ENCODE data around the gene CTSA.
"Not testable (repeated sequence)": the region's sequence is repeated elsewhere in the genome, so short reads cannot be mapped to it uniquely, and the experiment has no call there.

CTSA gene

DNA sequence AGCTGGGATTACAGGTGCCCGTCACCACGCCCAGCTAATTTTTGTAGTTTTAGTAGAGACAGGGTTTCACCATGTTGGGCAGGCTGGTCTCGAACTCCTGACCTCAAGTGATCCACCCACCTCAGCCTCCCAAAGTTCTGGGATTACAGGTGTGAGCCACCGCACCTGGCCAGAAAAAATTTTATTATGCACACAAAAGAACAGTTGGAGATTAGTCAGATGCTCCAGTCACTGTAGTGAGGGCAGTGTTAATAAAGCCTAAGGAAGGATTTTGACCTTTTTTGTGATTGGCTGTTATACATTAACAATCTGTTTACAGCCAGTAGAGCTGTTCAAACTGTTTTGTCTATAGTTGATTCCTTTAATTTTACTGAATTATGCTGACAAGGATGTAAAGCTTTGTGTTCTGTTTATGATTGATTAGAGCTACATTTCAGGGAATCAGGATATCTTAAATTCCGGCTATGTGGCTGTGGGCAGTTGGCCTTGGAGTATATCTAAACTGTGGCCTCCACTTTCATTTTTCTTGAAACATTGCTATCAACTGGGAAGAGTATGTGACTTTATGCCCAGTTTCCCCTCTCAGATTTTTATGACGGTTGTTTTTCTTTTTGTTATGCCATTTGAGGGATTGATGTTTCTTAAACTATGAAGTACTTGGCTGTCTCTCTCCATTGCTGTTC, 23.9 kb upstream of the CTSA start:
- DNase-seq: no peak

DNA sequence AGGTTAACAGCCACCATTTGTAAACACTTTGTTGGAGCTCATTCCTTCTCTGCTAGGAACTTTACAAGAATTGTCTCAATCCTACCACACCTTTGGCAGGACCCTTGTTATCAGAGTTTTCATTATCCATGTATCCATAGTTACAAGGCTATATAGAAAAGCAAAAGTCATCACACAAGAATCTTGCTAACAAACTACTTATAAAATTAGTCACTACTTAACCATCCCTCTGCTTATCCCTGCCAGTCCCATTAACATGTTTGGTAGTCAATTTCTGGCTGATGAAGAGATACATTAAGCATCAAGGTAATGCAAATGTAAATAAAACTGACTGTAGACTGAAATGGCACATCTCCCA, 23.3 kb upstream of the CTSA start:
- DNase-seq: no peak

DNA sequence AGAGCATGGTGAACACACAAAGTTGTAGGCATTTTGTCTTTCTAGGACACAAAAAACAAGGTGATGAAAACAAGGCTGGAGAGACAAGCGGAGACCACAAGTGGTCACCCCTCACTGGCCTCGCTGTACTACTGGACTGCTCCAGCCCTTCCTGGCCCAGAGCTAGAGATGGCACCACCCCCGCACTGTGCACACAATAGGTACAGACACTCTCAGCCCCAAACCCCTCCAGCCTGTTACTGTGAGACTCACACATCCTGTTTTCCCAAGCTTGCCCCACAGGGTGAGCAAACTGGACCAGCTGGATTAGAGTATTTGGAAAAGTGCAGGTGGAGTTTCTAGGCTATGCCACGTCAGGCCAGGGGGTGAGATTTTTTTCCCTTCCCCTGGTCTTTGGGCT, 18.5 kb upstream of the CTSA start:
- no peak for DNase-seq

DNA sequence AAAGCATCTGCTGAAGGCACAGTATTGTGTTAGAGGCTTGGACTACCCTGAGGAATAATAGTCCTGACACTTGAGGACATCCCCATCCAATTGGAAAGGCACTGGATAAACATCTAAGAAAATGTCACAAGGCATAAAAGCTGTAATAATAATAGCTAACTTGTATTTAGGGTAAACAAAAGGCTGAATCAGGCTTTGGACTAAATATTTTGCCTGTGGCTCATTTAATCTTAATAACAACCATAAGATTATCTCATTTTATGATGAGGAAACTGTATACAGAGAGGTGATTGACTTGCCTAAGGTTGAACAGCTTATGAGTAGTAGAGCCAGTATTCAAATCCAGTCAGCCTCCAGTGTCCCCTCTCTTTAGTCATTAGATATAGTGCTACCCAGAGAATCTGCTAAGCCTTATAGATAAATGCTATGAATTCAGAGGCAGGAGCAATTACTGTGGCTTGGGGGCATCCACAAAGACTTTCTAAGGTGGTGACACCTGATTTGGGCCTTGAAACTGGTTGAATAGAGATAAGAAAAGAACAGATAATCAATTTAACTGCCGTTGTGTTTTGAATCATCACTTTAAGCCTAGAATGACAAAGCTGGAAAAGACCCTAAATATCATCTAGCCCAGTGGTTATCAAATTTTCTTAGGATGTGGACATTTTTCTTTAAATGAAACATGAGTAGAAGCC, 17.6 kb upstream of the CTSA start:
- DNase-seq: no peak

DNA sequence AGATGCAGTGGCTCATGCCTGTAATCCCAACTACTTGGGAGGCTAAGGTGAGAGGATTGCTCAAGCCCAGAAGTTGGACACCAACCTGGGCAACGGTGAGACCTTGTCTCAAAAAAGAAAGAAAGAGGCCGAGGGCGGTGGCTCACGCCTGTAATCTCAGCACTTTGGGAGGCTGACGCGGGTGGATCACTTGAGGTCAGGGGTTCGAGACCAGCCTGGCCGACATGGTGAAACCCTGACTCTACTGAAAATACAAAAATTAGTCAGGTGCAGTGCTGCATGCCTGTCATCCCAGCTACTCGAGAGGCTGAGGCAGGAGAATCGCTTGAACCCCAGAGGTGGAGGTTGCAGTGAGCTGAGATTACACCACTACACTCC, 17.0 kb upstream of the CTSA start:
- not testable (repeated sequence) for DNase-seq

DNA sequence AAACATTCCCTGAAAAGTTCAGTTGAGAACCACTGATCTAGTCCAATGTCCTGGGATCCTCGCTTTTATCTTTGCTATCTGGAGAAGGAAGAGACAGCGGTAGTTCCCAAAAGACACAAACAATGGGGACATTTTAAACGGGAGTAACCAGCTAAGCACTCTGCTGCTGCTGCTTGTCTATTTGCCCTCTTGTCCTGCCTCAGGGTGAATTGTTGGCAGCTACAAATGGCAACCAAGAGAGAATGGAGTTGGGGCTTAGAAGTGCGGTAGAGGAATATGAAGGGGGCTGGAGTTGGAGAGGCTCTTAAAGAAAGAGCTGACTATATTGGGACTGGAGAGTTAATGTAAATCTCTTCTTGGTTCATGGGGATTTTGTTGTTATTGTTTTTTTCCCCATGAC, 16.6 kb upstream of the CTSA start:
- DNase-seq: no peak

DNA sequence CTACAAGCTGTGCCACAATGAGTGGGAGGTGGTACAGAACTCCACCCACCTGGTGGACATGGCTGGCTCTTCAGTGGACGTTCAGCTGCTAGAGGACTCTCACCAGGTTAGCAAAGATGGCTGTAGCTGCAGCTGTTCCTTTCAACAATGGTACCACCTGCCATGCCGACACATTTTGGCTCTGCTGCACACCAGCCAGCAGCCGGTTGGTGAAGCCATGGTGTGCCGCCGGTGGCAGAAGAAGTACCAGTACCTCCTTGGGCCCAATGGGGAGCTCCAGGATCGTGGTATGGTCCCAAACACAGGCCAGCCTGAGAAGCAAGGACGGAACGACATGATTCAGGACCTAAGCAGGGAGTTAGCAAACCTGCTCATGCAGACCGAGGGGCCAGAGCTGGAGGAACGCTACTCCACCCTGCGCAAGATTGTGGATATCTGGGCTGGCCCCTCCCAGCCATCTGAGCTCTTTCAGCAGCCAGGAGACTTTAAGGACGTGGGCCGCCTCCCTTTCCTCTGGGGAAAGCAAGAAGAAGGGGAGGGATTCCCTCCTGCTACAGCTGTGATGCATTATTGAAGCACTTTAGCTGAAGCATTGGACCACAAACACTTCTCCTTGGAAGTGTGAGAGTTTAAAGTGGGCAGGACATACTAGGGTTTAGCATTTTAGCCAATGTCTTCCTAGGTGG, 12.9 kb upstream of the CTSA start:
- DNase-seq: no peak

DNA sequence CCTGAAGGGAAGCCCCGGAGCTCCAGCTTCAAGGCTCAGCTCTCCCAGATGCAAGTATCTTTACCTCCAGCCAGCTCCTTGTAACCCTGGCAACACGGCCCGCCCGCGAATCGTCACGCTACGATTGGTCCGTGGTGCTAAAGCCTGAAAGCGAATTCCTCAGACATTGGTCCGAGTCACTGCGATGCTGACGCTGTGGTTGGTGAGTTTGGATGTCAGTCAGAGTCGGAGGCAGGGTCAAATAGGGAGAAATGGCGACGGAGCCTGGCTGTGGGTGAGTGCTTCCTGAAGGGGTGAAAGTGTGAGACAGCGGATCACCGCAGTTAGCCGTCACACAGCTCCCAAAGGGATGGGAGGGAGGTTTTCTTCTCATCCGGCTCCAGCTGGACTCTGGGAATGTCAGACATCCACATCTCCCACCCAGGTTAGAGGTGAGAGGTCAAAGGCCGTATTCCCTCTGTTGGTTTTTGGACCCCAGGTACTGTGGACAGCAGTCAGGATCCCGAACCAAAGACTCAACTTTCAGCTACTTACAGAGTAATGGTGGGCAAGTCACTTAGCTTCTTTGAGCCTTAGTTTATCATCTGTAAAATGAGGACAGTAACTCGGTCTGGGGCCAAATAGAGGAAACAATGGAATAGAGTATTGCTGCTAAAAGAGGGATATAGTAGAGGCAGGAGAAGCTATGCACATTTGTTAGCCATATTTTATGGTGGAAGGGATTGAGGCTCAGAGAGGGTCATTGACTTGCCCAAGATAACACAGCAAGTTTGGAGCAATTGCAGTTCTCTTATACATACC, 9.9 kb upstream of the CTSA start, which contains the start of gene ZSWIM1:
TSS of gene ZSWIM1 (plus strand) at position 240 of the 801 bp plus-strand sequence. CDS start 1,366 bp downstream, outside the sequence.
- peak; percentile 99 for DNase-seq

DNA sequence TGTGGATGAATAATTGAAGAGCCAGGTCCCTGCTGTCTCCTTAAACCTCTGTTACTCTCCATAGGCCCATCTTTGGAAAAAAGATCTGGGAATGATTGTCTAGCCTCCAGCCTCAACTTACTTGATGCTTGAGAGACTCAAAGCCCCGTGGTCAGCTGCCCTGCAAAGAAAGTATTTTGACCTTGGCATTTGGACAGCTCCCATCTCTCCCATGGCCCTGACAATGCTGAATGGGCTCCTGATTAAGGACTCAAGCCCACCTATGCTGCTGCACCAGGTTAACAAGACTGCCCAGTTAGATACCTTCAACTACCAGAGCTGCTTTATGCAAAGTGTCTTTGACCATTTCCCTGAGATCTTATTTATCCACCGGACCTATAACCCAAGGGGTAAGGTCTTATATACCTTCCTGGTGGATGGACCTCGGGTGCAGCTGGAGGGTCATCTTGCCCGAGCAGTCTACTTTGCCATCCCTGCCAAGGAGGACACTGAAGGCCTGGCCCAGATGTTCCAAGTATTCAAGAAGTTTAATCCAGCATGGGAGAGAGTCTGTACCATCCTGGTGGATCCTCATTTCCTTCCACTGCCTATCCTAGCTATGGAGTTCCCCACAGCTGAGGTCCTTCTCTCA, 8.6 kb upstream of the CTSA start:
- DNase-seq: no peak

DNA sequence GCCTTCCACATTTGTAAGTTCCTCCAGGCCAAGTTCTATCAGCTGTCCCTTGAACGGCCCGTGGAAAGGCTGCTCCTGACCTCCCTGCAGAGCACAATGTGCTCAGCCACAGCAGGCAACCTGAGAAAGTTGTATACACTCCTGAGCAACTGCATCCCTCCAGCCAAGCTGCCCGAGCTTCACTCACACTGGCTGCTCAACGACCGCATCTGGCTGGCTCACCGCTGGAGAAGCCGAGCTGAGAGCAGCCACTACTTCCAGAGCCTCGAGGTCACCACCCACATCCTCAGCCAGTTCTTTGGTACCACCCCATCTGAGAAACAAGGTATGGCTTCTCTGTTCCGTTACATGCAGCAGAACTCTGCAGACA, 8.1 kb upstream of the CTSA start:
- no peak for DNase-seq

DNA sequence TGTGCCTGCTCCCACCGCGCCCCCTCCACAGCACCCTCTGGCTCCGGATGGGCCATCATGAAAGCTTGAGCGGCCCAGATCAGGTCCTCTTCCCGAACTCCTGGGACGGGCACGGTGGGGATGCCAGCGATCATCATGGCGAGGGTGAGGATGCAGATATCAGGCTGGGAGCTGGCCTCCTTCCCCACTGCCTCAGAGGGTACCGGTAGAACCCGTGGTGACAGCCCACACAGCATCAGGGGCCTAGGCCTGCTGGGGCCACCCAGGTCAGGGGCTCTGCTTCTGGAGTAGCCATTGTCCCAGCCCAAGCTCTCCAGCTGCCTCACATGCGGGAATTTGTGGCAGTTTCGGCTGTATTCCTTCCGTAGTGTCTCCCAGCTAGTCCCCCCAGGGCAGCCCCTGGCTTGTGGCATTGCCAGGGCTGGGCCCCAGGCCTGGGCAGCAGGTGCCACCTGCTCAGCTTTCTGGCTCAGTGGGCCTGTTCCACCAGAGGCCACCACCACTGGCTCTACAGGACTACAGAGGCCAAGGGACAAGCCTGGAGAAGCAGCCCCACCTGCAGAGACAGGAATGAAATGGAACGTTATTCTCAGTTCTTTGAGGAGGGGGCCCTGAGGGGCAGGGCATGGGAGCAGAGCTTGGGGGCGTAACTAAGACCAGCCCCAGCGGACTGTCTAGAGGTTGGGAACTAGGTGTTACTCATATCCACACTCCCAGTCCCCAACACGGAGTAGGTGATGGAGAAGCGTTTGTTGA, 4.4 kb upstream of the CTSA start:
- DNase-seq: no peak

DNA sequence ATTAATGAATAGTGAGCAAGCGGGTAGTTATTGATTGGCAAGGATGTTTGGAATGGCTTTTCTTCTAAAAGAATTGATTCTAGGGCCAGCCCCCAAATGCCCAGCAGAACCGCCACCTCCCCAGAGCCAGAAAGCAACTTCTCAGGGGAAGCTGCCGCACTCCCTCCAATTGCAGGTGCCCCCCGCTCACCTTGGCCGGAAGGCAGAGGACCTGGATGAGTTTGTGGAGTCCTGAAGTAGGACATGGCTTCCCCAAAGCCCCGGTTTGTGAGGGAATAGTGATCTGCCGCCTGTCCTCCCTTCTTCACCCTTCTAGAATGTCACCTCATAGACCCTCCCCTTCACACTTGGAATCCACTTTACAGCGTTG, 3.8 kb upstream of the CTSA start, which contains the start of gene SPATA25:
TSS of gene SPATA25 (minus strand) at position 277 of the 370 bp plus-strand sequence. CDS start at position 245, 32 bp downstream.
- DNase-seq: no peak

DNA sequence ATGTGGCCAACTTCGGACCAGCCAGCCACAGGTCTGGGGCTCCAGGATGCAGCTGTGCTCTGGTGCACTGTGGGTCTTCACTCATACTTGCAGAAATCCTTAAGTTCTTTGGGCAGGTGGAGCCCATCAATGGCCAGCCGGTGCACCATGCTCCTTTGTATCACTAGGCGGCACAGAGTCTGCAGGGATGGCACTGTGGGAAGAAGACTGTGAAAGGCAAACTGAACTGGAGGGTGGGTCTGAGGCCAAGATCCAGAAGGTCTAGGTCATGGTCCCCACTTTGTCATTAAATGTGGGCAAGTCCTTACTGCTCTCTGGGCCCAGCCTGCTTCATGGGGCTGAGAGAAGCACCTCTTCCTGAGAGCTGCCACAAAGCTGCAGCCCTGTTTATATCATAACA, 2.5 kb upstream of the CTSA start:
- no peak for DNase-seq

DNA sequence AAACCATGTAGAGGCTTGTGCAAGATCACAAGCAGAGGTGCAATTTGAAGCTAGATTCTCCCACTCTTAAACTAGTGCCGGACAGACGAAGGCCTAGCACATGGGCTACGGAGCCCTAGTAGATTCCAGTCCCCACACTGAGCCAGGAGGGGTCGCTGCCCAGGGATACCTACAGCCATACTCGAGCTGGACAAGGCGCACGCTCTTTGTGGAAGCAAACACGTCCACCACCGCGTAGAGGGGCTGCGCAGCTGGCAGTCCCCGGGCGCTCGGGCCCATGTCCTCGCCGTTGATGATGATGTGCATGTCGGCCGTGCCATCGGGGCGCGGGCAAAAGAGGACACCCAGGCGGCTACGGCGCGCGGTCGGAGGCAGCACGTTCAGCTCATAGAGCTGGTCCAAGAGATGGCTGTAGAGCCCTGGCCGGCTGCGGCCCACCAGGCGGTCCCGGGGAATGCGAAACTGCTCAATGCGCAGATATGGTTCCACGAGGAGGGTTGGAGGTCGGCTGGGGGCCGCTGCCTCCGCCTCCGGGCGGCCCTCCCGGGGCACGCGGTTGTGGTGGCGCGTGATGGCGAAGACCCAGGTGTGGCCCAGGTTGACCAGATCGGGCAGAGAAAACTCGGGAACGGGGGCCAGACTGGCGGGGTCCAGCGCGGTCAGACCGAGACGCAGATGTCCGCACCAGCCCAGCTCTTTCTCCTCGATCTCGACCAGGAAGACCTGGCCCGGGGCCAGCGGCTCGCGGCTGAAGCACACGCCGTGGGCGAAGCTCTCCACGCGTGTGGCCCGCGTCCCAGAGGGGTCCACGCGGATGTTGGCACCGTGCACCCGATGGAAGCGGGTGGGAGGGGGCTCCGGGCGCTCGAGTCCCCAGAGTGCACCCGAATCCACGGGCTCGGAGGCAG, 804 bp upstream of the CTSA start:
- DNase-seq: peak; percentile 47

DNA sequence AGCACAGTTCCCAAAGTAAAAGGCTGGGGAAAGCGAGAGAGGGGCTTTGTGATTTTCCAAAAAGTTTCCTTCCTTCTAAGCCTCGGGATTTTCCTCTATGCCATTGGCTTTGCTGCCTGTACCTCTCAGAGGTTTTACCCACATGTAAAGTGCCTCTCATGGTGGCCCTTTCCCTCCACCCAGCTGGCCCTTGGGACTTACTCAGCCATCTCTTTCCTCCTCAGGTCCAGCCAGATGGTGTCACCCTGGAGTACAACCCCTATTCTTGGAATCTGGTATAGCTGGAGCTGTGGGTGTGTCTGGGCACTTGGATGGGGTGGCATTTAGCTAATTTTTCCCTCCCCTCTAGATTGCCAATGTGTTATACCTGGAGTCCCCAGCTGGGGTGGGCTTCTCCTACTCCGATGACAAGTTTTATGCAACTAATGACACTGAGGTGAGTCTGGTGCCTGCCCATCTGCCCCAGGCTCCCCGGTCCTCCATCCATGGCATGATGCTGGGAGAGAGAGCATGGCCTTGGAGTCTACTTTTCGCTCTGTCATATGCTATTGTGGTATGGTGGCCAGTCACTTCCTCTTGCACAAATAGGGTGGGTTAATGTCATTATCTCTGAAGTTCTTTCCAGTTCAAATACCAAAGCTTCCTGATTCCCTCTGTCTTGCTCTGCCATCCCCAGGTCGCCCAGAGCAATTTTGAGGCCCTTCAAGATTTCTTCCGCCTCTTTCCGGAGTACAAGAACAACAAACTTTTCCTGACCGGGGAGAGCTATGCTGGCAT, 1.1 kb downstream of the CTSA start:
- DNase-seq: no peak

DNA sequence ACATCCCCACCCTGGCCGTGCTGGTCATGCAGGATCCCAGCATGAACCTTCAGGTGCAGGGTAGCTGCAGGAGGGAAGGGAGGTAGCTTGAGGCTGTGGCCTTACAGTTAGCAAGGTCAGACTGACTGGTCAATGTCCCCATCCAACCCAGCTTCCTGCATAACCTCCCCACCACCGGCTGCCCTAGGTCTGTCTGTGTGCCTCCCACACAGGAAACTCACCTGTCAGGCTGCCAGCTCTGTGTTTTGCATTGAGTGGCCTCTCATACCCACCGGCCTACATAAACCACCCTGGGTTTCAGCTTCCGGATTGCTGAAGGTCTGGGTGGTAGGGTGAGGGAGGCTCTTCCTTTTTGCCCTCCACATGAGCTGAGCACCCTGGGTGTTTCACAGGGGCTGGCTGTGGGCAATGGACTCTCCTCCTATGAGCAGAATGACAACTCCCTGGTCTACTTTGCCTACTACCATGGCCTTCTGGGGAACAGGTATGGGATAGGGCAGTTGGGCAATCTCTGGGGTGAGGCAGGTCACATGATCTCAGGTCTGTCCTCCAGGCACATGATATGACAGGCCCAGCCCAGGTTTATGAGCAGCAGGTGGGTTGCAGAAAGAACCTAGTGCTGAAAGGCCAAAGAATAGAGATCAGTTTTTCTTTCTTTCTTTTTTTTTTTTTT, 1.8 kb downstream of the CTSA start:
- peak; percentile 45 for DNase-seq

DNA sequence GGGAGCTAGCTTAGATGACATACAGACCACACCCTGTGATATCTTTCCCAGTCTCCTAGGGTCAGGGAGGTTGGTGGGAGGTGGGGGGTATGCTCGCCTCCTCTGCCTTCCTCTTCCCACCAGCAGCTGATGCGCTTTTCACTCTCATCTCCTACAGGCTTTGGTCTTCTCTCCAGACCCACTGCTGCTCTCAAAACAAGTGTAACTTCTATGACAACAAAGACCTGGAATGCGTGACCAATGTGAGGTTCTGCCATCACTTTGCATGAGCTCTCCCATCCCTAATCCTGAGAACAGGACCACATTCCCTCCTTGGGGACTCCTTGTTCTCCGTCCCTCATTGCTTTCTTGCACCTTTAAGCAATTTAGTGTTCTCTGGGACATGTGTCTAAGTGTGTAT, 2.7 kb downstream of the CTSA start:
- DNase-seq: no peak

DNA sequence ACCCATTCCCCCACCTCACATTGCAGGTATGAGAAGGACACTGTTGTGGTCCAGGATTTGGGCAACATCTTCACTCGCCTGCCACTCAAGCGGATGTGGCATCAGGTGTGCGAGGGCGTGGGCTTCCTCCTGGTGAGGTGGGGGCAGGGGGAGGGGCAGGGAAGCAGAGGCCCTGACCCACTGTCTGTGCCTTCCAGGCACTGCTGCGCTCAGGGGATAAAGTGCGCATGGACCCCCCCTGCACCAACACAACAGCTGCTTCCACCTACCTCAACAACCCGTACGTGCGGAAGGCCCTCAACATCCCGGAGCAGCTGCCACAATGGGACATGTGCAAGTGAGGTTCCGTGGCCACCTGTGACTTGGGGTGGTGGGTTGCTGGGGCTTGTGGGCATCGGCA, 3.7 kb downstream of the CTSA start:
- no peak for DNase-seq

DNA sequence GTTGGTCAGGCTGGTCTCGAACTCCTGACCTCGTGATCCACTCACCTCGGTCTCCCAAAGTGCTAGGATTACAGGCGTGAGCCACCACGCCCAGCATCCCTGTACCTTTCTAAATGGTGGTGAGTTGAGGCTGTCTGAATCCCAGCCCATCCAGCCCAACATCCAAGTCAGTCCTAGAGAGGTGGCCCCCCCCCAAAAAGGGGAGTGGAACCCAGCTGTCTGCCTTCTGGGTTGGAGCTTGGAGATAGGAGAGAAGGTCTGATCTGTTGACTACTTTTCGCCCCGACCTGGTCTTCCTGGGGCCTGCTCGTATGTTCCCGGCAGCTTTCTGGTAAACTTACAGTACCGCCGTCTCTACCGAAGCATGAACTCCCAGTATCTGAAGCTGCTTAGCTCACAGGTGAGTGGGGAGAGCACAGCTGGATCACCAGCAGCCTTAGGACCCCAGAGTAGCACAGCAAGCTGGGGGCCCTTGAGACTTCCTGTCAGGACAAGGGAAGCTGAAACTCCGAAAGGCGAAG, 5.6 kb downstream of the CTSA start:
- no peak for DNase-seq

Data from activated naive CD4-positive, alpha-beta T cell treated with Interleukin-2 at 50 U/mL for 16 hours (primary cell).